Measurements from ENCODE around the gene TNFSF15. TPM values are rescaled to one million over a fixed set of nuclear protein-coding genes. Genes with fewer than 3 reads are reported as not detected.
A peak's percentile ranks its signal among the peaks of the same experiment; 100 is the strongest.

Gene TNFSF15
- total RNA-seq = 8.5 TPM
- long read RNA-seq, partial matches to known transcripts = 0 of 3 reads
- long read RNA-seq, other reads (novel, unspliced or antisense) = 3 of 3 reads

GRCh38 chr9:114805670-114806525 is at the start of gene TNFSF15:
Gene TNFSF15 (minus strand): TSS chr9:114806039. CDS start chr9:114806012, 27 bp downstream.
- Histone ChIP-seq H3K27ac (peak within 1 kb of the TSS; percentile 77), H3K4me3 (peak within 1 kb of the TSS; percentile 36), H3K9me3 (no peaks in the 10 kb centered on the region), H3K4me1 (peaks cover 32% of the 10 kb centered on the region), H3K36me3 (no peaks in the 10 kb centered on the region), H3K27me3 (no peaks in the 10 kb centered on the region)
- intact Hi-C loops (cut with DNase I) = no loop called here
- DNase-seq (peak; percentile 83), ATAC-seq (peak; percentile 91)
- no peak for TF ChIP-seq CTCF (IDR thresholded peaks at IDR 0.05)

- no peak overlapping the region for H3K4me3 ChIP-seq
- no peak overlapping the region for H3K27ac ChIP-seq
- TF ChIP-seq CTCF (IDR thresholded peaks at IDR 0.05) = no peak
- no peaks in the 10 kb centered on the region for H3K27me3 ChIP-seq
- DNase-seq = no peak
- H3K36me3 ChIP-seq = no peaks in the 10 kb centered on the region
- intact Hi-C loops (cut with DNase I) = no loop called here
- H3K9me3 ChIP-seq = no peaks in the 10 kb centered on the region
- H3K4me1 ChIP-seq = peaks cover 7% of the 10 kb centered on the region
- no peak for ATAC-seq
Observed at GRCh38 chr9:114855488-114855887, 49.6 kb upstream of the TNFSF15 start.

GRCh38 chr9:114854736-114855355 is 49.0 kb upstream of the TNFSF15 start:
- no peak overlapping the region for H3K27ac ChIP-seq
- no peak for TF ChIP-seq CTCF (IDR thresholded peaks at IDR 0.05)
- H3K4me1 ChIP-seq = peaks cover 8% of the 10 kb centered on the region
- intact Hi-C loops (cut with DNase I) = no loop called here
- no peaks in the 10 kb centered on the region for H3K27me3 ChIP-seq
- H3K9me3 ChIP-seq = no peaks in the 10 kb centered on the region
- no peaks in the 10 kb centered on the region for H3K36me3 ChIP-seq
- DNase-seq (no peak), ATAC-seq (no peak)
- H3K4me3 ChIP-seq = no peak overlapping the region

GRCh38 chr9:114853071-114853855 is 47.4 kb upstream of the TNFSF15 start:
- Histone ChIP-seq H3K36me3 (no peaks in the 10 kb centered on the region), H3K9me3 (no peaks in the 10 kb centered on the region), H3K27me3 (no peaks in the 10 kb centered on the region), H3K27ac (no peak overlapping the region), H3K4me1 (peaks cover 8% of the 10 kb centered on the region), H3K4me3 (no peak overlapping the region)
- ATAC-seq (no peak), DNase-seq (no peak)
- no peak for TF ChIP-seq CTCF (IDR thresholded peaks at IDR 0.05)
- intact Hi-C loops (cut with DNase I) = no loop called here

- DNase-seq = no peak
Observed at GRCh38 chr9:114852050-114852594, 46.3 kb upstream of the TNFSF15 start.

More at GRCh38 chr9:114852050-114852594, 46.3 kb upstream of the TNFSF15 start:
- ATAC-seq = peak; percentile 88
- H3K4me3 ChIP-seq = no peak overlapping the region
- H3K4me1 ChIP-seq = peaks cover 8% of the 10 kb centered on the region
- no peaks in the 10 kb centered on the region for H3K36me3 ChIP-seq
- H3K27ac ChIP-seq = no peak overlapping the region
- H3K9me3 ChIP-seq = no peaks in the 10 kb centered on the region
- TF ChIP-seq CTCF (IDR thresholded peaks at IDR 0.05) = no peak
- intact Hi-C loops (cut with DNase I) = no loop called here
- H3K27me3 ChIP-seq = no peaks in the 10 kb centered on the region
